GM12878 (cell line): ENCODE data around the gene GUCA1A. TPM values are rescaled to one million over a fixed set of nuclear protein-coding genes. Genes with fewer than 3 reads are reported as not detected.

Source experiments
- ATAC-seq: fragments of 200-7000 bp; cut with Tn5 transposase; 3 replicates; pipeline ENCODE4 v1.9.1; 2020; ENCODE audit warnings: mild to moderate bottlenecking, moderate library complexity
- BruUV-seq: library from RNA; stranded (reverse); fragments of 400-500 nt; replicated peaks from 2 replicates; lab custom pipeline; 2021; lab: Mats Ljungman, UMichigan
- CTCF ChIA-PET: fragments of 300-600 bp; sonication (Branson Sonifier 250); formaldehyde crosslinking; extraction: SDS; loops from one replicate; lab custom pipeline; 2021; ENCODE audit warnings: inconsistent platforms; lab: Yijun Ruan, JAX
- POLR2A ChIA-PET: fragments of 350-600 bp; formaldehyde crosslinking; extraction: SDS; loops from one replicate; lab custom pipeline; 2021; ENCODE audit warnings: inconsistent platforms; lab: Charles Lee
- RAD21 ChIA-PET: fragments of 300-600 bp; sonication (Branson Sonifier 250); formaldehyde crosslinking; loops from one replicate; lab custom pipeline; 2023; ENCODE audit warnings: antibody characterized with exemption; ENCODE audit not compliant: unreplicated experiment; lab: Charles Lee
- SMC1A ChIA-PET: fragments of 300-600 bp; sonication (Branson Sonifier 250); formaldehyde crosslinking; loops from one replicate; lab custom pipeline; 2023; ENCODE audit not compliant: unreplicated experiment, uncharacterized antibody; lab: Charles Lee
- DNase-seq: peaks from one replicate; pipeline ENCODE4 v3.0.0-alpha.2; 2011; ENCODE audit warnings: low read depth, low spot score
- FAIRE-seq: peaks from 3 replicates; lab custom pipeline; 2011; peaks lifted over from hg19 to GRCh38; lab: Jason Lieb, UNC
- H2AFZ ChIP-seq: 2 replicates; pipeline ENCODE4 v1.6.0; 2011; ENCODE audit warnings: low read depth, low read length, control low read depth; ENCODE audit not compliant: control insufficient read depth
- H3K27ac ChIP-seq: 2 replicates; pipeline ENCODE4 v1.5.1; 2011; ENCODE audit warnings: control low read depth; ENCODE audit not compliant: control insufficient read depth, insufficient read depth
- H3K27me3 ChIP-seq, 2 experiments: replicated peaks in 1 of 2; 2 replicates each; pipeline versions ENCODE4 v1.6.0 to v1.6.1; 2011; ENCODE audit warnings: low read length in 1 of 2; ENCODE audit not compliant: control insufficient read depth in 2 of 2, insufficient read depth in 2 of 2
- H3K36me3 ChIP-seq, 2 experiments: 2 replicates each; pipeline ENCODE4 v1.5.1; 2011; ENCODE audit warnings: low read length in 1 of 2; ENCODE audit not compliant: control insufficient read depth in 2 of 2, insufficient read depth in 2 of 2
- H3K4me1 ChIP-seq: 2 replicates; pipeline ENCODE4 v1.6.1; 2011; ENCODE audit warnings: mild to moderate bottlenecking, low read length, moderate library complexity, mixed read lengths; ENCODE audit not compliant: control insufficient read depth, insufficient read depth
- H3K4me2 ChIP-seq: 2 replicates; pipeline ENCODE4 v1.6.0; 2011; ENCODE audit warnings: control low read depth; ENCODE audit not compliant: control insufficient read depth, insufficient read depth
- H3K4me3 ChIP-seq: fragments of 200-600 bp; sonication (generic); 2 replicates; pipeline ENCODE4 v1.5.1; 2016
- H3K79me2 ChIP-seq: 2 replicates; pipeline ENCODE4 v1.6.0; 2011; ENCODE audit warnings: low read length; ENCODE audit not compliant: control insufficient read depth, insufficient read depth
- H3K9ac ChIP-seq: 2 replicates; pipeline ENCODE4 v1.8.0; 2011; ENCODE audit warnings: low read length, control low read depth, mixed read lengths; ENCODE audit not compliant: control insufficient read depth, insufficient read depth
- H3K9me3 ChIP-seq: replicated peaks from 3 replicates; pipeline ENCODE4 v1.5.1; 2011; ENCODE audit warnings: mild to moderate bottlenecking, low read length; ENCODE audit not compliant: control insufficient read depth, insufficient read depth
- H4K20me1 ChIP-seq: 2 replicates; pipeline ENCODE4 v1.6.0; 2011; ENCODE audit not compliant: control insufficient read depth, insufficient read depth
- NRF1 ChIP-seq: conservative IDR thresholded peaks from 2 replicates; pipeline ENCODE4 v1.6.1; 2011; ENCODE audit warnings: mild to moderate bottlenecking, low read depth, low read length, improper control_type of control experiment
- SPI1 ChIP-seq: IDR thresholded peaks from 2 replicates; pipeline ENCODE4 v1.6.1; 2011; ENCODE audit warnings: low read depth, mild to moderate bottlenecking, low read length, moderate library complexity, borderline replicate concordance; ENCODE audit not compliant: insufficient read depth
- WGBS: methylation state at CpG from one replicate; pipeline ENCODE4 v1.1.6; 2016; ENCODE audit warnings: low lambda C conversion rate; ENCODE audit not compliant: insufficient replicate concordance, insufficient coverage; ENCODE audit errors: missing lambda C conversion rate; 5-methylcytosine and 5-hydroxymethylcytosine counted together
- in situ Hi-C: fragments of 300-500 bp; cut with MboI; formaldehyde crosslinking; loops from 9 replicates; pipeline ENCODE4 v1.14.3; 2018; ENCODE audit warnings: mixed read lengths
- intact Hi-C: fragments of 100-400 bp; cut with micrococcal nuclease; formaldehyde crosslinking; loops from one replicate; pipeline ENCODE4 v1.14.2; 2022; ENCODE audit not compliant: unreplicated experiment
- polyA plus RNA-seq, 11 experiments: library from polyadenylated mRNA; depleted of rRNA in 4 of 11; unstranded in 6 of 11; stranded (reverse) in 5 of 11; fragments of >200 nt; fragmentation: Nextera tagmentation in 4 of 11; fragmentation: Illumina TruSeq in 1 of 11; extraction: Ambion mirVana in 4 of 11; extraction: Trizol in 1 of 11; gene quantifications; 1 replicate in 1 of 11; 2 replicates in 10 of 11; pipeline versions ENCODE4 v1.2.1 to v1.2.3, GENCODE V29; 2011 to 2016; ENCODE audit warnings: inconsistent platforms in 2 of 11, missing spikeins in 2 of 11, low read depth in 1 of 11
- total RNA-seq, 4 experiments: library from RNA; depleted of rRNA in 3 of 4; stranded (reverse); fragments of >200 nt in 3 of 4; fragmentation: Illumina TruSeq in 1 of 4; extraction: Trizol in 1 of 4; gene quantifications; 2 replicates each; pipeline versions ENCODE4 v1.2.1 to v1.2.3, GENCODE V29; 2013 to 2021
- TF ChIP-seq, protein P1 (sequence below): IDR thresholded peaks from 2 replicates; pipeline ENCODE4 v1.6.1; 2011; ENCODE audit warnings: low read depth, low read length, improper control_type of control experiment, borderline replicate concordance

GUCA1A gene
- total and polyA plus RNA-seq, 10 of the 15 experiments (the other 5 are each of a cell fraction or from before 2014, with no cell fraction given), result not detected

GRCh38 chr6:42140032-42140431, 33.1 kb upstream of the GUCA1A start:
- no peak overlapping the region for H3K9ac ChIP-seq
- RAD21 ChIA-PET, result no interaction called here
- DNase-seq, result no peak
- no peaks in the 10 kb centered on the region for H3K9me3 ChIP-seq
- intact Hi-C loops (no loop called here), in situ Hi-C loops (no loop called here)
- no peak for FAIRE-seq
- no peak overlapping the region for H2AFZ ChIP-seq
- BruUV-seq, result no TSS peak
- POLR2A ChIA-PET, result no interaction called here
- 35% methylated on average over 5 of the region's 5 CpGs for WGBS
- peaks cover 4% of the 10 kb centered on the region; the same call in 1 of the 2 replicates for H3K4me1 ChIP-seq
- H3K4me3 ChIP-seq, result no peak overlapping the region
- no peak overlapping the region for H3K4me2 ChIP-seq
- H3K79me2 ChIP-seq, result no peaks in the 10 kb centered on the region
- TF ChIP-seq SPI1, result peak; percentile 72; the same call in 1 of the 2 replicates
- TF ChIP-seq, protein P1, sequence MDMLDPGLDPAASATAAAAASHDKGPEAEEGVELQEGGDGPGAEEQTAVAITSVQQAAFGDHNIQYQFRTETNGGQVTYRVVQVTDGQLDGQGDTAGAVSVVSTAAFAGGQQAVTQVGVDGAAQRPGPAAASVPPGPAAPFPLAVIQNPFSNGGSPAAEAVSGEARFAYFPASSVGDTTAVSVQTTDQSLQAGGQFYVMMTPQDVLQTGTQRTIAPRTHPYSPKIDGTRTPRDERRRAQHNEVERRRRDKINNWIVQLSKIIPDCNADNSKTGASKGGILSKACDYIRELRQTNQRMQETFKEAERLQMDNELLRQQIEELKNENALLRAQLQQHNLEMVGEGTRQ, result no peak
- TF ChIP-seq, all 136 proteins: peak for 1
- CTCF ChIA-PET, result interaction anchor here (0.6 kb wide), 1 partner anchor 270 kb away, joined by 3 read pairs; no protein-coding TSS in a partner anchor
- Histone ChIP-seq H3K27me3 (peaks cover 3 to 5% of the 10 kb centered on the region in 2 experiments), H3K36me3 (no peaks in the 10 kb centered on the region), H4K20me1 (no peaks in the 10 kb centered on the region), H3K27ac (no peak overlapping the region)
- peak; percentile 38 for ATAC-seq
- SMC1A ChIA-PET, result interaction anchor here (0.9 kb wide), 1 partner anchor 11 kb away, joined by 3 read pairs; no protein-coding TSS in a partner anchor

GRCh38 chr6:42140756-42141602, 32.2 kb upstream of the GUCA1A start:
- BruUV-seq, result no TSS peak
- H3K27me3 ChIP-seq, result peaks cover 3 to 5% of the 10 kb centered on the region in 2 experiments
- RAD21 ChIA-PET, result no interaction called here
- intact Hi-C loops (no loop called here), in situ Hi-C loops (no loop called here)
- CTCF ChIA-PET, result no interaction called here
- H3K27ac ChIP-seq, result no peak overlapping the region
- DNase-seq, result no peak
- H3K36me3 ChIP-seq, result no peaks in the 10 kb centered on the region
- TF ChIP-seq NRF1, result no peak
- POLR2A ChIA-PET, result no interaction called here
- ATAC-seq, result no peak
- 33% methylated on average over 9 of the region's 9 CpGs for WGBS
- H3K9me3 ChIP-seq, result no peaks in the 10 kb centered on the region
- H4K20me1 ChIP-seq, result no peaks in the 10 kb centered on the region
- no peak overlapping the region for H3K9ac ChIP-seq
- no peaks in the 10 kb centered on the region for H3K79me2 ChIP-seq
- SMC1A ChIA-PET, result no interaction called here
- no peak overlapping the region for H3K4me2 ChIP-seq
- FAIRE-seq, result no peak
- no peak overlapping the region for H3K4me3 ChIP-seq
- H3K4me1 ChIP-seq, result peaks cover 4% of the 10 kb centered on the region; the same call in 1 of the 2 replicates
- no peak overlapping the region for H2AFZ ChIP-seq
